GM15510 (cell line): ENCODE data around the gene MSH3.

Source experiments
- POLR2A ChIP-seq: IDR thresholded peaks from 3 replicates; pipeline ENCODE4 v1.6.1; 2011; ENCODE audit warnings: borderline replicate concordance; ENCODE audit not compliant: insufficient read length; ENCODE audit errors: extremely low read depth

The MSH3 gene

DNA sequence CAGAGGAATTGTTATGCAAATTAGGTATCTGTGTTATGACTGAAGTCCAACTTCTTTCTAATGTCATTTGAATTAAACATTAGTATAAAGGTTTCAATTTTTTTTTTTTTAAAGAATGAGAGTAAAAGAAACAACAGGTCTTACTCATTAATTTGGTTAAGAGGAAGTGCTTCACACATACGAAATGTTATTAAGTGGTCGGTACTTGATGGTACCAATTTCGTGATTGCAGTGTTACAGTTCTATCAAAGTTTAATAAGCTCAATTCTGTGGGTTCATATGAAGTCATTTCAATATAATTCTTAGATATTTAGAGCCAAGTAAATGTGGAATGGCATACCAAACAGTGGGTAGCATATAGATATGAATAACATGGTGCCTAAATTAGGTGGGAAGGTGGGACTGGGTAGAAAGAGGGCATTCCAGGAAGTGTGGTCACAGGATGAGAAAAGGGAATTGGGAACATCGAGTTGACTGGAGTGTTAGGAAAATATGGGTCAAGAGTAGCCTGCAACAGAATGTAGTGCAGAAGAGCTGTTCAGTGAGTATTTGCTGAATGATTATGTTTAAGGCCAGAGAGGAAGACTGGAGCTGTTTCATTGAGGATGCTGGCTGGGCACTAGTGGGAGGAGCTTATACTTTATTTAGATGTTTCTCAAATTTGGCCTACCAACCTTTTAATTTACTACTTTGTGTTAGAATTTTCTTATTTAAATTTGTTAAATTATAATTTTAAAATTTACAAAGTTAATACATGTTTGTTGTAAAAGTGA is 34.4 kb downstream of the MSH3 start:
- TF ChIP-seq POLR2A: no peak

DNA sequence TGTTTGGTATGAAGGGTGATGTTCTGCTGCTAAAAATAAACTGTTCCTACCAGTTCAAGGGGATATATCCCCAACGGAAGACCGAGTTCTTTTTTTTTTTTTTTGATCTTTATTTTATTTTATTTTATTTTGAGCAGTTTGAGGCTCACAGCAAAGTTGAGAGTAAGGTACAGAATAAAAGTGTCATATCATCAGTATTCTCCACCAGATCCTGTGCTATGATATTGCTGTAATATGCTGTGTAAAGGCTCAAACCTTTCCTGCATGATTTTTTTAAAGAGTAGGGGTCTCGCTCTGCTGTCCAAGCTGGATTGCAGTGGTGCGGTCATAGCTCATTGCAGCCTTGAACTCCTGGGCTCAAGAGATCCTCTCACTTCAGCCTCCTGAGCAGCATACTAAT is 35.2 kb downstream of the MSH3 start:
- TF ChIP-seq POLR2A: no peak

GRCh38 chr5:80695666-80696065 is 41.2 kb downstream of the MSH3 start:
- no peak for TF ChIP-seq POLR2A

DNA sequence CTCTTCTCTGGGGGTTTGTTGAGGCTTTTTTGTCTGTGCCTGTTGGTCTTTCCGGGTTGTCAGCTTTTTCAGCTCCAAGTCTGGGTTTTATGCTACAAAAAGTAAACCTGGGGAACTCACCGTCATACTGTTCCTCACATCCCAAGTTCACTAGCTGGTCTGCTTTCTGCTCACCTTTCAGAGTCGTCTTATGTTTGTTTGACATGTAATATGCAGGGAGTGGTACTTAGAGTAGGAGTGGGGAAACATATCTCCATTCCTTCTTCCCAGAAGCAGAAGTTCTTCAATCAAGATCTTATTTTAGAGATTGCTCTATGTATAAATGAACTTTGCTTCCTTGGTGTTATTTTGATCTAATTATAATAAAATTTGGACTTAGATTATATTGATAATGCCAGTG is 42.0 kb downstream of the MSH3 start:
- TF ChIP-seq POLR2A: no peak

- no peak for TF ChIP-seq POLR2A
These were observed 42.6 kb downstream of the MSH3 start for GRCh38 chr5:80697100-80697499.

DNA sequence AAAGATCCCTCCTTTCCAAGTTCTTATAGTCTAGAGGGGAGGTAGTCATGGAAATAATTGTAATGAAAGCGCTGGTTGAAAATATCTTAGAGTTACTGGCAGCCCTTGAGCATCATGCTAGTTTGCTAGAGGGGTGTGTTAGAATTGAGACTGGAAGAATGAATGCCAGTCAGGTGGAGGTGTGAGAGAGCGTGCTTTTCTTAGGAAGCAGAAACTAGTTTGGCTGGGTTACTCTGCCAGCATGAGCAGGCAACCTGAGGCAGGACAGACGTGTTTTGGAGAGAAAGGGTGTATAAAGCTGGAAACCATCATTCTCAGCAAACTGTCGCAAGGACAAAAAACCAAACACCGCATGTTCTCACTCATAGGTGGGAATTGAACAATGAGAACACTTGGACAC is 43.9 kb downstream of the MSH3 start:
- no peak for TF ChIP-seq POLR2A

DNA sequence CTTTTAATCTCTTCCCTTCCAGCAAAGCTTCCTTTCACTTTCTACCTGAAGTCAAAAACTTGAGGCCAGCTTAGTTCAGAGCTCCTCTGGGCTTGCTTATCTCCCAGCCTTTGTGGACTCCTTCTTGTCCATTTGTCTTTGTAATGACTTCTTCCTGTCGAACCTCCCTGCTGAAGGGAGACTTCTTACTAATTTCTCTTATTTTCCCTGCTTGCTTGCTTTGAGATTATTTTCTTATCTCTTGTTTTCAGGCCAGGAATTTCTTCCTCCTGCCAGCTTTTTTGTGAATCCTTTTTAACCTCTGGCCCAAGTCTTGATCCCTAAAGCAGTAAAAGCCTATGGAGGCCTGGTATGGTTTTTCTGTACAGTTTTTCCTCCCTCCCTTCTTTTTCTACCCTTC is 47.1 kb downstream of the MSH3 start:
- no peak for TF ChIP-seq POLR2A

DNA sequence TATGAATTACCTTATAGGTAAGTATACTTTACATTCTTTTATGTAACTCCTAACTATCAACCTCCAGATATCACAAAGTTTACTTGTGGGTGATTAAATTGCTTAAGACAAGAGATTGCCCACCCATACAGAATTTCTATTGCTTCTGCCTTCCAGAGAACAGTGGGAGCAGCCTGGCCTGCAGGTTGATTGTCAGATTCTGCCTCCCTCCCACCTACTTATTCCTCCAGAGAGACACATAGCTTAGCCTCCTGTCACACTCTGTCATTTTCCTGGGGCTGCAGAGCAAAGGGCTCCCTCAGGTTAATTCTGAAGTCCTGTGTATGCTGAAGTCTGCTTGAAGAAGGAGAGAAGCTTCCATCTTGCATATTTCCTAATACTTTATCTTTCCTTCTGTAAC is 48.8 kb downstream of the MSH3 start:
- no peak for TF ChIP-seq POLR2A

DNA sequence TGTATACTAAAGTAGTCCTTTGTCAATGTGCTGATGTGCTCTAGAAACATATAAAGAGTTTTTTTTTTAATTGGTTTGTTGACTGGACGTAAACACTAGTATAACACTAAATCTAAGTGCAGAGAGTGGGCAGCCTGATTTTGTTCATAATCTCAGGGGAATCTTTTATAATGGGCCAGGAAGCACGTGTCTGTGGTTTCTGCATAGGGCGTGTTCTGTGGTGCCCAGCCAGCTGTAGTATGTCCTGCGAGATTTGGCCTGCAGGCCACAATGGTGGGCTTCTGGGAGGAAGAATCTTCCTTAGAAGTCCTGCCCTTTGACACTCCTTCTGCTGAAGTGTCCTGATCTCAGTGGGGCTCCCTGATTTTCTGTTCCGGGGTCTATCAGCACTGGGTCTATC is 49.3 kb downstream of the MSH3 start:
- no peak for TF ChIP-seq POLR2A

- no peak for TF ChIP-seq POLR2A
These were observed 49.8 kb downstream of the MSH3 start for GRCh38 chr5:80704221-80704620.

- no peak for TF ChIP-seq POLR2A
These were observed 50.8 kb downstream of the MSH3 start for GRCh38 chr5:80705216-80705769.

- TF ChIP-seq POLR2A: no peak
These were observed 51.3 kb downstream of the MSH3 start for GRCh38 chr5:80705801-80706200.

DNA sequence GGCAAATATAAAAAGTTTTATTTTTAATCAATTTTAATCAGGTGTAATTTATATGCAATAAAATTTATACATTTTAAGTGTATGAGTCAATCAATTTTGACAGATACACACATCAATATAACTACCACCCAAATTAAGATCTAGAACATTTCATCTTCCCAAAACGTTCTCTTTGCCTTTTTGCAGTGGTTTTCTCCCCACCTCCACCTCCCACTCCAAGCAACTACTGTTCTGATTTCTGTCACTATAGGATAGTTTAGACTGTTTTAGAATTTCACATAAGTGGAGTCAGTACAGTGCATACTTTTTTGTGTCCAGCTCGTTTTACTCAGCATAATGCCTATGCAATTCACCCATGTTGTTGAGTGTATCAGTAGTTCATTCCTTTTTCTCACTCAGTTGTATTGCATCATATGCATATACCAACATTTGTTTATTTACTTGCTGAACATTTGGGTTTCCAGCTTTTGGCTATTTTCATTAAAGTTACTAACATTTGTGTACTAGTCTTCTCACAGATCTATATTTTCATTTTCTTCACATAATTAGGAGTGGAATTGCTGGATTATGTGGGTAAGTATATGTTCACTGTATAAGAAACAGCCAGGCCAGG is 52.5 kb downstream of the MSH3 start:
- TF ChIP-seq POLR2A: no peak

- no peak for TF ChIP-seq POLR2A
These were observed 53.2 kb downstream of the MSH3 start for GRCh38 chr5:80707645-80708044.

- no peak for TF ChIP-seq POLR2A
These were observed 56.8 kb downstream of the MSH3 start for GRCh38 chr5:80711216-80711615.

GRCh38 chr5:80711938-80712337 is 57.5 kb downstream of the MSH3 start:
- TF ChIP-seq POLR2A: no peak
